IPS-15b (cell line): ENCODE measurements around the gene SLC35F6.
"Not testable (repeated sequence)": the region's sequence is repeated elsewhere in the genome, so short reads cannot be mapped to it uniquely, and the experiment has no call there.

Source experiments
- H3K27me3 ChIP-seq: one replicate; pipeline ENCODE4 v1.6.1; 2013; ENCODE audit warnings: low read length; ENCODE audit not compliant: control insufficient read depth, insufficient read depth
- H3K36me3 ChIP-seq: one replicate; pipeline ENCODE4 v1.6.1; 2013; ENCODE audit warnings: low read length; ENCODE audit not compliant: control insufficient read depth, insufficient read depth
- H3K4me1 ChIP-seq: one replicate; pipeline ENCODE4 v1.6.1; 2013; ENCODE audit warnings: mild to moderate bottlenecking, low read length; ENCODE audit not compliant: control insufficient read depth, insufficient read depth
- H3K4me3 ChIP-seq: one replicate; pipeline ENCODE4 v1.5.1; 2013; ENCODE audit warnings: low read depth, low read length
- H3K9ac ChIP-seq: one replicate; pipeline ENCODE4 v1.6.1; 2013; ENCODE audit warnings: low read depth, mild to moderate bottlenecking, low read length
- H3K9me3 ChIP-seq: one replicate; pipeline ENCODE4 v1.6.1; 2013; ENCODE audit warnings: mild to moderate bottlenecking, low read length; ENCODE audit not compliant: control insufficient read depth, insufficient read depth

Gene SLC35F6

GRCh38 chr2:26749787-26750420, 14.2 kb upstream of the SLC35F6 start:
- not testable (repeated sequence) for H3K9me3 ChIP-seq, H3K4me1 ChIP-seq, H3K9ac ChIP-seq, H3K4me3 ChIP-seq, H3K36me3 ChIP-seq, H3K27me3 ChIP-seq

- Histone ChIP-seq H3K4me3 (peak overlapping the region; percentile 16), H3K4me1 (peaks cover 15% of the 10 kb centered on the region)
- H3K36me3 ChIP-seq, H3K27me3 ChIP-seq, H3K9me3 ChIP-seq, H3K9ac ChIP-seq: not testable (repeated sequence)
Observed at GRCh38 chr2:26750467-26750866, 13.6 kb upstream of the SLC35F6 start.

GRCh38 chr2:26752656-26753055, 11.4 kb upstream of the SLC35F6 start:
- H3K9ac ChIP-seq = no peak overlapping the region
- no peaks in the 10 kb centered on the region for H3K27me3 ChIP-seq
- peaks cover 26% of the 10 kb centered on the region for H3K4me1 ChIP-seq
- H3K36me3 ChIP-seq = no peaks in the 10 kb centered on the region
- H3K4me3 ChIP-seq = no peak overlapping the region
- no peaks in the 10 kb centered on the region for H3K9me3 ChIP-seq

- H3K36me3 ChIP-seq = no peaks in the 10 kb centered on the region
- H3K9me3 ChIP-seq = no peaks in the 10 kb centered on the region
- no peaks in the 10 kb centered on the region for H3K27me3 ChIP-seq
- no peak overlapping the region for H3K4me3 ChIP-seq
- H3K9ac ChIP-seq = no peak overlapping the region
- peaks cover 32% of the 10 kb centered on the region for H3K4me1 ChIP-seq
Observed at GRCh38 chr2:26754539-26754938, 9.5 kb upstream of the SLC35F6 start.

- no peak overlapping the region for H3K9ac ChIP-seq
- no peak overlapping the region for H3K4me3 ChIP-seq
- H3K27me3 ChIP-seq = no peaks in the 10 kb centered on the region
- no peaks in the 10 kb centered on the region for H3K36me3 ChIP-seq
- H3K4me1 ChIP-seq = peaks cover 32% of the 10 kb centered on the region
- H3K9me3 ChIP-seq = no peaks in the 10 kb centered on the region
Observed at GRCh38 chr2:26754972-26755670, 9.0 kb upstream of the SLC35F6 start.

GRCh38 chr2:26756337-26756736, 7.7 kb upstream of the SLC35F6 start:
- H3K9me3 ChIP-seq = no peaks in the 10 kb centered on the region
- H3K4me3 ChIP-seq = no peak overlapping the region
- peaks cover 32% of the 10 kb centered on the region for H3K4me1 ChIP-seq
- H3K36me3 ChIP-seq = no peaks in the 10 kb centered on the region
- H3K9ac ChIP-seq = no peak overlapping the region
- no peaks in the 10 kb centered on the region for H3K27me3 ChIP-seq

GRCh38 chr2:26757873-26758789, 6.0 kb upstream of the SLC35F6 start:
- Histone ChIP-seq H3K4me1 (peaks cover 26% of the 10 kb centered on the region), H3K9ac (peak overlapping the region; percentile 32), H3K9me3 (no peaks in the 10 kb centered on the region), H3K4me3 (no peak overlapping the region), H3K27me3 (no peaks in the 10 kb centered on the region), H3K36me3 (no peaks in the 10 kb centered on the region)

- H3K4me1 ChIP-seq = peaks cover 26% of the 10 kb centered on the region
- peak overlapping the region; percentile 32 for H3K9ac ChIP-seq
- H3K27me3 ChIP-seq = no peaks in the 10 kb centered on the region
- H3K4me3 ChIP-seq = no peak overlapping the region
- H3K36me3 ChIP-seq = no peaks in the 10 kb centered on the region
- H3K9me3 ChIP-seq = no peaks in the 10 kb centered on the region
Observed at GRCh38 chr2:26758790-26759321, 5.2 kb upstream of the SLC35F6 start.

- no peak overlapping the region for H3K9ac ChIP-seq
- H3K27me3 ChIP-seq = peaks cover 4% of the 10 kb centered on the region
- no peaks in the 10 kb centered on the region for H3K9me3 ChIP-seq
- peaks cover 27% of the 10 kb centered on the region for H3K4me1 ChIP-seq
- H3K36me3 ChIP-seq = no peaks in the 10 kb centered on the region
- H3K4me3 ChIP-seq = no peak overlapping the region
Observed at GRCh38 chr2:26759845-26760244, 4.2 kb upstream of the SLC35F6 start.

GRCh38 chr2:26760991-26761390, 3.1 kb upstream of the SLC35F6 start:
- not testable (repeated sequence) for H3K9ac ChIP-seq, H3K4me3 ChIP-seq, H3K9me3 ChIP-seq, H3K36me3 ChIP-seq
- Histone ChIP-seq H3K27me3 (peaks cover 12% of the 10 kb centered on the region), H3K4me1 (peaks cover 19% of the 10 kb centered on the region)

GRCh38 chr2:26763019-26763418, 1.1 kb upstream of the SLC35F6 start:
- H3K9ac ChIP-seq = no peak overlapping the region
- H3K4me3 ChIP-seq = no peak overlapping the region
- H3K27me3 ChIP-seq = peaks cover 12% of the 10 kb centered on the region
- peaks cover 14% of the 10 kb centered on the region for H3K4me1 ChIP-seq
- H3K36me3 ChIP-seq = no peaks in the 10 kb centered on the region
- H3K9me3 ChIP-seq = no peaks in the 10 kb centered on the region
